OCI-LY7 (cell line): ENCODE data around the gene MAPRE3.

Experiments
- CTCF ChIP-seq: fragments of 200-600 bp; sonication (generic); conservative IDR thresholded peaks from 2 replicates; pipeline ENCODE4 v1.5.1; 2014; ENCODE audit warnings: mild to moderate bottlenecking, antibody characterized with exemption, low read length, moderate library complexity, mixed read lengths
- EZH2phosphoT487 ChIP-seq: fragments of 200-600 bp; sonication (generic); IDR thresholded peaks from 2 replicates; pipeline ENCODE4 v1.6.1; 2018; ENCODE audit warnings: low read depth, borderline replicate concordance, mild to moderate bottlenecking, mixed run types, antibody characterized with exemption, low read length, moderate library complexity, mixed read lengths

- TF ChIP-seq EZH2phosphoT487 (no peak), CTCF (no peak)
These were observed 1.2 kb upstream of the MAPRE3 start for GRCh38 chr2:26969077-26969844.
